GM19324 (cell line): Measurements from ENCODE around the gene OR1E1.
"Not testable (repeated sequence)": the region's sequence is repeated elsewhere in the genome, so short reads cannot be mapped to it uniquely, and the experiment has no call there.

Experiments used
- ATAC-seq: cut with Tn5 transposase; IDR thresholded peaks from one replicate; pipeline ENCODE4 v1.9.1; 2021; ENCODE audit warnings: mild to moderate bottlenecking, moderate library complexity; ENCODE audit not compliant: unreplicated experiment, low FRiP score

Gene OR1E1, protein sequence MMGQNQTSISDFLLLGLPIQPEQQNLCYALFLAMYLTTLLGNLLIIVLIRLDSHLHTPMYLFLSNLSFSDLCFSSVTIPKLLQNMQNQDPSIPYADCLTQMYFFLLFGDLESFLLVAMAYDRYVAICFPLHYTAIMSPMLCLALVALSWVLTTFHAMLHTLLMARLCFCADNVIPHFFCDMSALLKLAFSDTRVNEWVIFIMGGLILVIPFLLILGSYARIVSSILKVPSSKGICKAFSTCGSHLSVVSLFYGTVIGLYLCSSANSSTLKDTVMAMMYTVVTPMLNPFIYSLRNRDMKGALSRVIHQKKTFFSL

GRCh38 chr17:3398310-3398709 lies at the start of gene OR1E1:
Gene OR1E1, minus strand, starts transcription at chr17:3398410. Its CDS starts 0 bp downstream, at chr17:3398410.
- ATAC-seq = no peak

DNA sequence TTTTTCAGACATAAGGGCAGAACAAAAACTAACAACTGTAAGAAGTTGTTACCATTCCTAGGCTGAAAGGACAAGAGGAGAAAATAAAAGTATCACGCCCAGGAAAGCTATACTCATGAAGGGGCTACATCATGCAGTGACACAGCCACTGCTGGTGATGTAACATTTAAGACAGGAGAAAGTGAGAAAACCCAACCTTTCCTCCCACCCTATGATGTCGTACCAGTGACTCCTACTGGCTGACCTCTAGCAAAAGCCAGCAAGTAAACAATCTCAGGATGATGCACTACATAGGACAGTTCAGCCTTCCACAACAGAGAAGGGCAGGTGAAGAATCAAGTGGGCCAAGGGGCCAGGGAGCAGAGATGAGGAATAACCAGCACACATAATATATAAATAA lies 49.4 kb upstream of the OR1E1 start:
- ATAC-seq = no peak

DNA sequence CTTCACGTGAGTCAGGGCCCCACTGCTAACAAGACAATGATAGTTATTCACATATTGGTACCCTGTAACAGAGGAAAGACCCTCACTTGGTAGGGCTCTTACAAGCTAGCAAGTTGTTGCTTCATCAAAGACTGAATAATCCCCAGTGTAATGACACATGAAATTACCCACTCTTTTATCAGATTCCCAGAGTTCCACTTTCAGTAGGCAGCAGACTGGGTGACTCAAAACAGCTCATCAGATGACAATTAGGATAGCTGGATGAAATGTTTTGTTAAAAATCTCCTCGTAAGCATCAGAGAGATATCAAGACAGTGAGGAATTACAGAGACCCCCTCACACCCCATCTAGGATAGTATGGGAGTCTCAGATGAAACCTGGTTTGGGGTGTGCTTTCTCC lies 42.2 kb upstream of the OR1E1 start:
- no peak for ATAC-seq

GRCh38 chr17:3438368-3438767 lies 40.2 kb upstream of the OR1E1 start:
- no peak for ATAC-seq

- no peak for ATAC-seq
Measured at GRCh38 chr17:3433741-3434140, 35.5 kb upstream of the OR1E1 start, which contains the start of gene OR1E2. Gene OR1E2, minus strand, starts transcription at chr17:3433841. Its CDS starts 0 bp downstream, at chr17:3433841.

DNA sequence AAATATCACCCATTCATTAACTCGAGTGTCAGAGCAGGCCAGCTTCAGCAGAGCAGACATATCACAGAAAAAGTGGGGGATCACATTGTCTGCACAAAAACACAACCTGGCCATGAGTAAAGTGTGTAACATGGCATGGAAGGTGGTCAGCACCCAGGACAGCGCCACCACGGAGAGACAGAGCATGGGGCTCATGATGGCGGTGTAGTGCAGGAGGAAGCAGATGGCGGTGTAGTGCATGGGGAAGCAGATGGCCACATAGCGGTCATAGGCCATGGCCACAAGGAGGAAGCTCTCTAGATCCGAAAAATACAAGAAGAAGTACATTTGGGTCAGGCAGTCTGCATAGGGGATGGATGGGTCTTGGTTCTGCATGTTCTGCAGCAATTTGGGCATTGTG lies 35.0 kb upstream of the OR1E1 start:
- not testable (repeated sequence) for ATAC-seq

DNA sequence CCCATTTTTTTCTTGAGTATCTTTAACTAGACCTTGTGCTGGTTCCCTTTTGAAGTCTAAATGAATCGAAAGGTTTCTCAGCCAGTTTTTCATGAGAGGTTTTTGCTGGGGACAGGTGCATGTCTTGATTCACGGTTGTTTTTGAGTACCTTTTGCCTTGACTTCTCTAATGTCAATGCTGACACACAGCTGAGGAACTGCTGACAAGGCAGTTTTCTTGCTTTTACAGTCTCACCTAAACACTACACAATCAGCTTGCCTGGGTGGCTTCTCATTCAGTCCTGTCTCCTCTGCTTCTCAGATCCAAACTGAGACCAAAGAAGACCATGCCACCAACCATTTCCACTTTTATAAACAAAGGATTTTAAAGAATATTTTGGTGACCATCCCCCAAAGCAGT lies 20.0 kb upstream of the OR1E1 start:
- ATAC-seq = no peak

DNA sequence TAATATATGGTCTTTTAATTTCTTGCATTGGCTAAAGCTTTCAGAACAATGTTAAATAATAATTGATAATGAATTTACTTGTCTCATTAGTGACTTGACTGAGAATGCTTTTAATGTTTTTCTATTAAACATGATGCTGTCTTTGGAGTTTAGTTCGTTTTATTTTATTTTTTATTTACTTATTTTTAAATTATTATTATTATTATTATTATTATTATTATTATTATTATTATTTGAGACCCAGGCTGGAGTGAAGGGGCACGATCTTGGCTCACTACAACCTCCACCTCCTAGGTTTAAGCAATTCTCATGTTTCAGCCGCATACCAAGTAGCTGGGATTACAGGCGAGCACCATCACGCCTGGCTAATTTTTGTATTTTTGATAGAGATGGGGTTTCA lies 17.4 kb upstream of the OR1E1 start:
- no peak for ATAC-seq

- not testable (repeated sequence) for ATAC-seq
Measured at GRCh38 chr17:3412216-3412615, 14.0 kb upstream of the OR1E1 start.

DNA sequence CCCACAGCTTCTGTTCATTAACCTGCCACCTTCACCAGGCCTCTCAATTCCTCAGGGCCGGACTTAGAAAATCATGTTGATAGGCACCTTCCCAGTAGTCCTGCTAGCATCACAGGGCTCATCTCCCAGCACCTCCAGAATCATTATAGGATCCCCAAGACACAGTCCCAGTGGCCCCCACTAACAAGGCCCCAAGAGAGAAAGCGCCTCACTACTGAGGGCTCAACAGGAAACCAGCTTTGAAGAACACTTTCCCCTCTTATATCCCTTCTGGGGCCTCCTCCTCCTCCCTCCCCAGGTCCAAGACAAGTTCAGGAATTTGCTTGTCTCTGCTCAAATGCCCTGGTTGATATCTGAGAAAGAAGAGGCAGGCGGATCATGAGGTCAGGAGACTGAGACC lies 12.9 kb upstream of the OR1E1 start, which contains the start of gene OR3A3:
OR3A3 (plus strand) TSS at position 301 of the 400 bp plus-strand sequence.
- ATAC-seq = no peak

GRCh38 chr17:3403856-3404255 lies 5.6 kb upstream of the OR1E1 start:
- ATAC-seq = not testable (repeated sequence)

DNA sequence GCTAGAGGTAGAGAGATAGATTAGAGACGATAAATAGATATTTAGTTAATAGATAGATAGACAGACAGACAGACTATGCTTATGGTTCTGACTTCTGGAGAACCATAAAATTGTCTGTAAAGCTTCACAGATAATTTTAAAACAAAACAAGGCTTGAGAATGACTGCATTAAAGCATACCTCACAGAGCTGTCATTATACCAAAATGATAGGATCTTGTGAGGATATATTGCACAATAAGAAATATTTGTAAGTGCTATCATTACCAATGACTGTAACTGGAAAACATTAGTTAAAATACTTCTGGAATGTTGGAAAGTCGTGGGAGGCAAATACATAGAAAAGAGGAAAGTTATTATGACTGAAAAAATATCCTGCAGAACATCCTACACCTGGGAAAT lies 3.6 kb upstream of the OR1E1 start:
- no peak for ATAC-seq

GRCh38 chr17:3400055-3400454 lies 1.8 kb upstream of the OR1E1 start:
- ATAC-seq = no peak

DNA sequence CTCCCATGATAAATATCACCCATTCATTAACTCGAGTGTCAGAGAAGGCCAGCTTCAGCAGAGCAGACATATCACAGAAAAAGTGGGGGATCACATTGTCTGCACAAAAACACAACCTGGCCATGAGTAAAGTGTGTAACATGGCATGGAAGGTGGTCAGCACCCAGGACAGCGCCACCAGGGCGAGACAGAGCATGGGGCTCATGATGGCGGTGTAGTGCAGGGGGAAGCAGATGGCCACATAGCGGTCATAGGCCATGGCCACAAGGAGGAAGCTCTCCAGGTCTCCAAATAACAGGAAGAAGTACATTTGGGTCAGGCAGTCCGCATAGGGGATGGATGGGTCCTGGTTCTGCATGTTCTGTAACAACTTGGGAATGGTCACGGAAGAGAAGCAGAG lies 409 bp downstream of the OR1E1 start:
- ATAC-seq = not testable (repeated sequence)

GRCh38 chr17:3389791-3390190 lies 8.4 kb downstream of the OR1E1 start:
- ATAC-seq = no peak

GRCh38 chr17:3385869-3386816 lies 12.1 kb downstream of the OR1E1 start, which contains the start of gene OR3A2:
Gene OR3A2, minus strand, starts transcription at chr17:3386308.
- ATAC-seq = no peak

- ATAC-seq = no peak
Measured at GRCh38 chr17:3381957-3382356, 16.3 kb downstream of the OR1E1 start.

DNA sequence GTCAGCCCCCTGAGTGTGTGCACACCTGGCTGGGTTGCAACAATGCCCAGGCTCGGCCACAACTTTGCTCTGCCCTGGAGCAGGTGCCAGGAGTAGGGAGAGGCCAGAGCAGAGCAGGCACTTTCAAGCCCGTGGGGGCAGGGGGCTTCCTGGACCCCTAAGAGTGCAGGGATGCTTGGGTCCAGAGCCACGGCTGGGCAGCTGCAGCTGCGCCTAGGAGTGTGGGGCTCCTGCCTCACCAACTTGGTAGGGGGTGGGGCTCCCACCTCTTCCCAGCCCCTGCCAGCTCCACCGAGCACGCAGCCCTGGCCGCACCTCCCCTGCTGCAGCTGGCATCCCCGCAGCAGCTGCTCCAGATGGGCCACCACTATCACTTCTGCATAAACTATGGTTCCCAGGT lies 19.9 kb downstream of the OR1E1 start:
- no peak for ATAC-seq

GRCh38 chr17:3371167-3371566 lies 27.0 kb downstream of the OR1E1 start:
- not testable (repeated sequence) for ATAC-seq
